DMS 273 treated with DMSO at 0.1 percent for 48 hours (cell line): Measurements from ENCODE around the gene ANKRD55.
"Not testable (repeated sequence)": the region's sequence is repeated elsewhere in the genome, so short reads cannot be mapped to it uniquely, and the experiment has no call there.

Experiments used
- DNase-seq: peaks from one replicate; lab custom pipeline; 2025; lab: John Stamatoyannopoulos, UW

The ANKRD55 gene

DNA sequence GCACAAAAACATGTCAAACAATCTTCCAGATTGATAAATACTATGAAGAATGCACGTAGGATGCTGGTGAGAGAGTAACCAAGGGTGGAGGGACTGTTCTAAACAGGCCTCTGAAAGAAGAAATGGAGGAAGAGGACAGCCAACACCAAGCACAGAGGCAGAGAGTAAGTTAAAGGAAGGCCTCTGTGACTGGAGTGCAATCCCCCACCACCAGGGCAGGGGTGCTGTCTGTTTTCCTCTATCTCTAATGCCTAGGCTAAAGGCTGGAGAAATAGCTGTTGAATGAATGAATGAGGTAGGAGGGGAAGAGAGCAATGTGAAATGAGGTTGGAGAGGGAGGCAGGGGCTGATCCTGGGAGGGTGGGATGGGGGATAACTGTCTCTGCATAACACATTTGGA, 88.9 kb downstream of the ANKRD55 start:
- no peak for DNase-seq

- no peak for DNase-seq
These were observed 89.8 kb downstream of the ANKRD55 start for GRCh38 chr5:56143373-56143714.

- no peak for DNase-seq
These were observed 90.3 kb downstream of the ANKRD55 start for GRCh38 chr5:56142614-56143372.

- no peak for DNase-seq
These were observed 90.9 kb downstream of the ANKRD55 start for GRCh38 chr5:56142233-56142613.

- DNase-seq = no peak
These were observed 93.1 kb downstream of the ANKRD55 start for GRCh38 chr5:56140073-56140472.

- no peak for DNase-seq
These were observed 102.5 kb downstream of the ANKRD55 start for GRCh38 chr5:56130664-56131063.

- DNase-seq = no peak
These were observed 103.8 kb downstream of the ANKRD55 start for GRCh38 chr5:56129288-56129687.

GRCh38 chr5:56128113-56128512, 105.0 kb downstream of the ANKRD55 start:
- DNase-seq = no peak

GRCh38 chr5:56126487-56127179, 106.5 kb downstream of the ANKRD55 start:
- DNase-seq = no peak

- DNase-seq = peak; percentile 17
These were observed 109.4 kb downstream of the ANKRD55 start for GRCh38 chr5:56123531-56124243.

- not testable (repeated sequence) for DNase-seq
These were observed 110.7 kb downstream of the ANKRD55 start for GRCh38 chr5:56122360-56122985.

GRCh38 chr5:56119050-56119449, 114.1 kb downstream of the ANKRD55 start:
- no peak for DNase-seq

GRCh38 chr5:56116599-56117141, 116.5 kb downstream of the ANKRD55 start:
- DNase-seq = no peak

DNA sequence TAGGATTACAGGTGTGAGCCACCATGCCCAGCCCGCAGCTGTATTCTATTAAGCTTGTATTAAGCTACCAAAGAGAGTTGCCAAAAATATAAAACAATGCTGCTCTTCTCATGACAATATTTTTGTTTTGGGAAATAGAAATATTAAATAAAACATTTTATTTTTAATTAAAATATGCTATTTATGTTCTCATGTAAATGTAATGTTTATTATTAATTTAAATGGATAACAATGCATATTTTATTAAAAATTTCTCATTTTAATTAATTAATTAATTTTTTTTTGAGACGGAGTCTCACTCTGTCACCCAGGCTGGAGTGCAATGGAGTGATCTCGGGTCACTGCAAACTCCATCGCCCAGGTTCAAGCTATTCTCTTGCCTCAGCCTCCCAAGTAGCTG, 117.5 kb downstream of the ANKRD55 start:
- DNase-seq = no peak

GRCh38 chr5:56112526-56113121, 120.5 kb downstream of the ANKRD55 start:
- no peak for DNase-seq

DNA sequence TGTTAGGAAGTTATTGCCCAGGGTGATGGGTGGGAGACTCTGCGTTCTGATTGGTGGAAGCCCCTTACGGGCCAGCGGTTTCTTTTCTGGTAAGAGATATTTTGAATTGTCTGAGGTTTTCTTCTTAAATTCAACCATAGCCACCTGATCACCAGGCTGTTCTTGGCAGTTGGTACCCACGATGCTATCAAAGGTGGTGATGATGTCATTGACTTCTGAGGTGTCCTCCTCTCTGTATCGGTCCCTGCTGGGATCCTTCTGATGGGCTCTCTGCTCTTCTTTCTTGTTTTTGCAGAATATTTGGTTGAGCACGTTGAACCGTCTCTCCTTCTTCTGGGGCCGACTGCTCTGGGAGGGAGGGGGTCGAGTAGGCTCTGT, 121.7 kb downstream of the ANKRD55 start:
- no peak for DNase-seq

DNA sequence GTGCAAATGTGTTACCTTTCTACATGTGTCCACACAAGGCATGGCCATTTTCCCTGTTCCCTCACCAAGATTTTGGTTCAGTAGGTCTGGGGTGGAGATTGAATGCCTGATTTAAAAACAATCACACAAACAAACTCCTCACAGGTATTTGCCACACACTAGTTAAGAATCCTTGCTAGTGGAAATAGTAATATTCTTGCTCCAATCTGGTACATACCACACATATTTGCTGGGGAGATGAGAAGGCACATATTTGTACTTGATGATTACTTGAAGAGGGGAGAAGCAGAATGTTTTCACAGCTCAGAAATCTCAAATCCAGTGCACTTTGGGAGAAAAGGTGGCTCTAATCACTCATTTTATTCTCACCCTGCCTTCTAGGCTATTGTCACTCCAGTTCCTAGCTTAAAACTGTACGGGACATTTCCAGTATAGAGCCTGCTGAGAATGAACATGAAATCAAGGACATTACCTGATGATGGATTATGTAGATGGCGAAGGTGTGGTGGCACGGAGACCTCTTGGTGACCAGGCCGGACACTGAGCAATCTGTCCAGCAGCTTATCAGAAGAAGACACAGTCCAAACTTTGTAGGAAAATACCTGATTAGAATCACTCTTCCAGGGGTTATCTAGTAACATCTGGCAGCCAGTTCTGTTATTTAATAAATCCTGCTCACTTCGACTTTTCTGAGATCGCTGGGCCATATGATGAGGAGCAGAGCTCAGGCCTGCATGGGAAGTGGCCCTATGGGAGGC, 122.3 kb downstream of the ANKRD55 start:
- DNase-seq = no peak

DNA sequence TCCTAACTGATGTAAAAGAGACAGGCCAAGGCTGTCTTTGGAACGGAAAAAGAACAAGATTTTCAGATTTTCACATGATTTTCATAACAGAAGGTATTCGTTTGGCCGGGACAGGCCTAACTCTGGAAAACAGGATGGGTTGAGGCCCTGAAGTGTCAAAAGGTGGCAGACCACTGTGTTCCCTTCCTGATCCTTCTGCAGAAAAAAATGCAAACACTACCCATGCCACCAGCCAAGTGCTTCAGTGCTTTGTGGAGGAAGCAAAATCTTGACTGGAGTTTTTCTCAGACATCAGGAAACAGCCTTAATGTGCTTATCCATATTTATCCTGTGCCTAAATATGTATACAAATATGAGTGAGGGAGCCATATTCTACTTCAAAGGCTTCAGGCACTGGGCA, 124.9 kb downstream of the ANKRD55 start:
- DNase-seq = no peak

- no peak for DNase-seq
These were observed 126.3 kb downstream of the ANKRD55 start for GRCh38 chr5:56106837-56107236.

- no peak for DNase-seq
These were observed 127.4 kb downstream of the ANKRD55 start for GRCh38 chr5:56105511-56106291.
